GM06990 (cell line): ENCODE results near the gene THOP1.

ENCODE experiments used
- DNase-seq: peaks from one replicate; pipeline ENCODE4 v3.0.0-alpha.2; 2011; ENCODE audit not compliant: insufficient read length; ENCODE audit errors: extremely low read depth
- H3K27me3 ChIP-seq: replicated peaks from 2 replicates; pipeline ENCODE4 v1.6.0; 2011; ENCODE audit warnings: low read length; ENCODE audit not compliant: control insufficient read depth, insufficient read depth
- H3K36me3 ChIP-seq: 2 replicates; pipeline ENCODE4 v1.5.1; 2011; ENCODE audit warnings: low read length; ENCODE audit not compliant: control insufficient read depth, insufficient read depth
- H3K4me3 ChIP-seq: replicated peaks from 2 replicates; pipeline ENCODE4 v1.5.1; 2011; ENCODE audit warnings: low read depth, mild to moderate bottlenecking, control low read depth, low read length
- TF ChIP-seq, protein P1 (sequence below): IDR thresholded peaks from 2 replicates; pipeline ENCODE4 v1.5.1; 2011; ENCODE audit warnings: low read length, control low read depth, mild to moderate bottlenecking, inconsistent platforms; ENCODE audit not compliant: insufficient read depth, poor library complexity, severe bottlenecking

The THOP1 gene

DNA sequence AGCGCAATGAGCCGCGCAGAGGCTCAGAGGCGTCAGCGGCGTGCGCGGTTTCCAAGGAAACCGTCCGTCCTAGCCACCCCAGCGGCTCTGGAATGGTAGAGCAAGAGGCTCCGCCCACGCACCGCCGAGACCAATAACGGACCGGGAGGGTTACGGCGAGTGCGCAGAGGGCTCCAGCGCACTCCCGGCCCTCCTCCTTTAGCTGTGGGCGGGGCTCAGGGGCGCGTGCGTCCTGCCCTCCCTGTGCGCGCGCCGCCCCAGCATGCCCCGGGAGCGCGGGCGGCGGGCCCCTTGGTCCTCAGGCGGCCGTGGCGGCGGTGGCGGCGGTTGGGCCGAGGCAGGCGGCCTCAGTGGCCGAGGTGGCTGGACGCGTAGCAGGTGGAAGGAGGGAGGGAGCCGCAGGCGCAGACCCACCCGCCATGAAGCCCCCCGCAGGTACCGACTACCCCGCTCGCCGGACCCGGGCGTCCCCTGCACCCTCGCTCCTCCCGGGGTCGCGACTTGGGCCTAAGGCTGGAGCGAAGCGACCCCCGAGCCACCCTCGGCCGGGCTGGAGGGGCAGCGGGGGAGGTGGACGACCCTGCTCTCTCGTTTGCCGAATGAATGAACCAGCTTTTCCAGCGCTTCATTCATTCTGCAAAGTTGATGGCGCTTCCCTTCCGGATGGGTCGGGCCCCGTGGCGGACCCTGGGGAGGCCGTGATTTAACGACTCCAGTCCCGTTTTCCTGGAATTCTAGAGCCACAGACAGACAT, at the start of gene THOP1:
Gene THOP1, plus strand, starts transcription at position 260 of the 754 bp plus-strand sequence. Its CDS starts 160 bp downstream, at position 420.
- Histone ChIP-seq H3K4me3 (peak within 1 kb of the TSS; percentile 96), H3K36me3 (peaks cover 8% of the 10 kb centered on the region), H3K27me3 (no peaks in the 10 kb centered on the region)
- DNase-seq, result peak; percentile 98
- TF ChIP-seq, protein P1, sequence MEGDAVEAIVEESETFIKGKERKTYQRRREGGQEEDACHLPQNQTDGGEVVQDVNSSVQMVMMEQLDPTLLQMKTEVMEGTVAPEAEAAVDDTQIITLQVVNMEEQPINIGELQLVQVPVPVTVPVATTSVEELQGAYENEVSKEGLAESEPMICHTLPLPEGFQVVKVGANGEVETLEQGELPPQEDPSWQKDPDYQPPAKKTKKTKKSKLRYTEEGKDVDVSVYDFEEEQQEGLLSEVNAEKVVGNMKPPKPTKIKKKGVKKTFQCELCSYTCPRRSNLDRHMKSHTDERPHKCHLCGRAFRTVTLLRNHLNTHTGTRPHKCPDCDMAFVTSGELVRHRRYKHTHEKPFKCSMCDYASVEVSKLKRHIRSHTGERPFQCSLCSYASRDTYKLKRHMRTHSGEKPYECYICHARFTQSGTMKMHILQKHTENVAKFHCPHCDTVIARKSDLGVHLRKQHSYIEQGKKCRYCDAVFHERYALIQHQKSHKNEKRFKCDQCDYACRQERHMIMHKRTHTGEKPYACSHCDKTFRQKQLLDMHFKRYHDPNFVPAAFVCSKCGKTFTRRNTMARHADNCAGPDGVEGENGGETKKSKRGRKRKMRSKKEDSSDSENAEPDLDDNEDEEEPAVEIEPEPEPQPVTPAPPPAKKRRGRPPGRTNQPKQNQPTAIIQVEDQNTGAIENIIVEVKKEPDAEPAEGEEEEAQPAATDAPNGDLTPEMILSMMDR, result no peak

DNA sequence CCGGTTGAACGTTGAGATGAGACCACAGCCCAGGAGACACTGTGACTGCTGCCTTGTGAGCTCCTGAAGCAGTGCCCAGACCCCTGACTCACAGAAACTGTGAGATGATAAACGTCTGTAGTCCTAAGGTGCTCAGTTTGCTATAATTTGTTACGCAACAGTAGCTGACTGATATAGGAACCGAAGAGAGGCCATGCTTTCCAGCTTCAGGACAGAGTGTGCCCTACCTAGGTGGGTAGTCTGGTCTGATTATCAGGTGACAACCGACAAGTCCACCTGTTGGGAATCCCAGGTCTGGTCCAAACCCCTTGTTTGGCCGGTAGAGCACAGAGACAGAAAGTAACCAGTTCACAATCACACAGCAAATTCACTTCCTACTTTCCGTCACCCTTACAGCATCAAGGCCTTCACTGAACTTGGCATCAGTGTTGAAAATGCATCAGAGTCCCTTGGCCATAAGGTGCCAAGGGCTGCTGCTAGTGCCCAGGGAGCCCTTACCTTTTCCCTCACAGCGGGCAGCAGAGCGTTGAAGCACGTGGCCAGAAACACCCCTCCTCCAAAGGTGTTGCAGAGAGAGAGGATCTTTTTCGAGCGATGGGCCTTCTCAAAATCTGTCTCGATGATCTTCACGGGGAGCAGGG, 48.6 kb upstream of the THOP1 start:
- H3K27me3 ChIP-seq, result no peaks in the 10 kb centered on the region
- no peak overlapping the region for H3K4me3 ChIP-seq
- peaks cover 30% of the 10 kb centered on the region for H3K36me3 ChIP-seq
- no peak for DNase-seq
- TF ChIP-seq, protein P1, result no peak

DNA sequence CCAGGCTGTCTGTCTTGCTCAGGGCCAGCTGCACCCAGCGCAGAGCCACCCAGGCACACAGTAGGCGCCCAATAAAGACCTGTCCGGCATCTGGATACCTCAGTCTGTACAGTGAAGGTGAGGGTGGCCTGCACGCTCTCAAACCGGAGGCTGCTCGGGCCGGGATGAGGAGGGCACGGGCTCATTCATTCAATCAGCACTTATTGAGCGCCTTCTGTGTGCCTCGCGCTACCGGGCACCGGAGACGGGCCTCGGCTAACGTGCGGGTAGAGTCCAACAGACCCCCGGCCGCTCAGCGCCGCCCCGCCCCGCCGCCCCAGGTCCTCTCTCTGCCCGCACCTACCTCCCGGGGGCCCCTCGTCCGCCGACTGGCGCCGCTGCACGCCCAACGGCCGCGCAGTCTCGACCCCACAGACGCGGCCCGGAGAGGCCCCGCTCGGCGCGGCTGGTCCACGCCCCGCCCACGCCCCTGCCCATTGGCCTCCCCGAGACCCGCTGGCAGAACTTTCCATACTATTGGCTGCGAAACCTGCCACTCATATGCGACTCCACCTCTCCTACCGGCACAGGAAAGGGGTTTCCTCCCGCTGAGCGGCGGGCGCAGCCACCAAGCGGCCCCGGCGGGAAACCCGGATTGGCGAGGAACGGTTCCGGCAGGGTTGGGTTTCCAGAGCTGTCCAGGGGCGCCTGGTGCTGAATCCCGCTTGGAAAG, 45.5 kb upstream of the THOP1 start, which contains the start of gene SLC39A3:
Gene SLC39A3, minus strand, starts transcription at position 416 of the 712 bp plus-strand sequence. CDS start 2,760 bp downstream, outside the sequence.
- H3K36me3 ChIP-seq, result peaks cover 23% of the 10 kb centered on the region
- no peaks in the 10 kb centered on the region for H3K27me3 ChIP-seq
- DNase-seq, result peak; percentile 92
- TF ChIP-seq, protein P1, result no peak
- H3K4me3 ChIP-seq, result peak within 1 kb of the TSS; percentile 96

DNA sequence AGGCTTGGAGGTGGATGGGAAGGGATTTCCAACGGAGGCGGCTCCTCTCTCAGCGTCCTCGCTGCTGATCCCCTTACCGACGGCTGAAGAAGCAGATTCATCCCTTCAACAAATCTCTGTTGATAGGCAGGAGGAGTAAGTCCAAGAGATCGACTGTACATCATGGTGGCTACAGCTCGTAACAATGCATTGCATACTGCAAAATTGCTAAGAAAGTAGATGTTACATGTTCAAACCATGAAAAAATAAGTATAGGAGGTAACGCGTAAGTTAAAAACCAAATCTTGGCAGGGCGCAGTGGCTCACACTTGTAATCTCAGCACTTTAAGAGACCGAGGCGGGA, 45.0 kb upstream of the THOP1 start:
- no peak for DNase-seq
- Histone ChIP-seq H3K36me3 (peaks cover 18% of the 10 kb centered on the region), H3K27me3 (no peaks in the 10 kb centered on the region), H3K4me3 (no peak overlapping the region)
- TF ChIP-seq, protein P1, result no peak

DNA sequence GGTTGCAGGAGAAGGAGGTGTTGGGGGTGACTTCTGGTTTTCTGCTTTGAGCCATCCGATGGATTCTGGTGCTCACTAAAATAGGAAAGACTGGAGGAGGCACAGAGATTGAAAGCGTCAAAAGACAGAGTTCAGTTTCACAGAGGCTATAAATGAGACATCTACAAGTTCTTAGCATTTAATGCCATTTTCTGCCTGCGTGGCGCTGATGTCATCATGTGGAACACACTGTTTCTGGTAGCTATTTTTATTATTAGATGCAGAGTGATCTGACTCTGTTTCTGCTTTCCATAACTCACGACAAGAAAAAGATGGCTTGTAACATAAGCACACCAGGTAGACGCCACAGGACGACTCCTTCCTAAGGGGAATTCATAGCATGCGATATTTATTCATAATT, 42.2 kb upstream of the THOP1 start:
- H3K27me3 ChIP-seq, result no peaks in the 10 kb centered on the region

More for the DNA sequence above, 42.2 kb upstream of the THOP1 start:
- DNase-seq, result no peak
- TF ChIP-seq, protein P1, result no peak
- H3K4me3 ChIP-seq, result no peak overlapping the region
- H3K36me3 ChIP-seq, result no peaks in the 10 kb centered on the region; the same call in 1 of the 2 replicates
